Nephron progenitor cell (in vitro differentiated cells): ENCODE results near the gene DRD3.

Experiments
- DNase-seq: peaks from one replicate; pipeline ENCODE4 v3.0.0; 2021
- H3K27ac Mint-ChIP-seq: 2 replicates; pipeline ENCODE4 v1.8.0; 2021; ENCODE audit warnings: mild to moderate bottlenecking, moderate library complexity, mixed read lengths
- H3K27me3 Mint-ChIP-seq: 2 replicates; pipeline ENCODE4 v1.8.0; 2021; ENCODE audit warnings: mild to moderate bottlenecking, low read depth, mixed read lengths; ENCODE audit not compliant: poor library complexity
- H3K36me3 Mint-ChIP-seq: 2 replicates; pipeline ENCODE4 v1.8.0; 2021; ENCODE audit warnings: low read depth, mixed read lengths
- H3K4me1 Mint-ChIP-seq: 2 replicates; pipeline ENCODE4 v1.8.0; 2021; ENCODE audit warnings: mixed read lengths
- H3K4me3 Mint-ChIP-seq: 2 replicates; pipeline ENCODE4 v1.8.0; 2021; ENCODE audit warnings: mild to moderate bottlenecking, moderate library complexity, mixed read lengths
- H3K9me3 Mint-ChIP-seq: 2 replicates; pipeline ENCODE4 v1.8.0; 2021; ENCODE audit warnings: mild to moderate bottlenecking, moderate library complexity, mixed read lengths
- CTCF ChIP-seq: fragments of 200-600 bp; sonication (generic); IDR thresholded peaks from 2 replicates; pipeline ENCODE4 v1.5.0; 2021; ENCODE audit warnings: antibody characterized with exemption

Gene DRD3

DNA sequence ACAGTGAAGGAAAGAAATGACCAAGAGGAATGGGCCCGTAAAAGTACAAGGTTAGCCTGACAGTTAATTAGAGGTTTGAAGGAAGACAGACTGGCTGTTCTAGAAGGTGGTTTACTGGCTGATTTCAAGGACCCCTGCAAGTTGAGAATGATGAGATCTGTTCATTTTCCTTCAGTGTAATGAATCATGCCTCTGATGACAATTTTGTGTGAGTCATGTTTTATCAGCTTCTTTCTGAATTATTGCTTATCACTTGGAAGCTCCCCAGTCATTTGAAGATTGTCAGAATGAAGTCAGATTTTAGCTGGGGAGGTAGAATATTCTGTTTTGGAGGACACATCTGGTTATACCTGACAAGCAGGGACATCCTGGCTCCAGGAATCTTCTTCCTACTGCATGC is 50.6 kb downstream of the DRD3 start:
- DNase-seq, result no peak
- Mint-ChIP-seq H3K4me1 (no peaks in the 10 kb centered on the region), H3K27me3 (peaks cover 6% of the 10 kb centered on the region), H3K9me3 (no peaks in the 10 kb centered on the region), H3K36me3 (no peaks in the 10 kb centered on the region), H3K4me3 (no peak overlapping the region), H3K27ac (no peak overlapping the region)
- TF ChIP-seq CTCF, result no peak

DNA sequence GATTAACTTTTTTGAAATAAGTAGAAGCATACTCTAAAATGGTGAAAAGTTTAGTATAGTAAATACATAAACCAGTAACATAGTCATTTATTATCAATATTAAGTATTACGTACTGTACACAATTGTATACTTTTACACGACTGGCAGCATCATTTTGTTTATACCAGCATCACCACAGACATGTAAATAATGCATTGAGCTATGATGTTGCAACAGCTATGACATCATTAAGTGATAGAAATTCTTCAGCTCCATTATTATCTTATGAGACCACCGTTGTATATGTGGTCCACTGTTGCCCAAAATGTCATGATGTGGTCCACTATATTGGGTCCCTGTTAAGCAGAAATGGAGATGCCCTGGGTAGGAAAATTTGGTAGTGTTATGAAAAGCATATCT is 51.3 kb downstream of the DRD3 start:
- H3K27ac Mint-ChIP-seq, result no peak overlapping the region
- DNase-seq, result no peak
- TF ChIP-seq CTCF, result no peak

GRCh38 chr3:114126461-114126860 is 52.4 kb downstream of the DRD3 start:
- no peaks in the 10 kb centered on the region for H3K36me3 Mint-ChIP-seq
- peaks cover 6% of the 10 kb centered on the region for H3K27me3 Mint-ChIP-seq
- TF ChIP-seq CTCF, result no peak
- DNase-seq, result no peak
- H3K4me1 Mint-ChIP-seq, result no peaks in the 10 kb centered on the region
- H3K27ac Mint-ChIP-seq, result no peak overlapping the region
- no peak overlapping the region for H3K4me3 Mint-ChIP-seq
- no peaks in the 10 kb centered on the region for H3K9me3 Mint-ChIP-seq

More for the DNA sequence above, 51.3 kb downstream of the DRD3 start:
- no peaks in the 10 kb centered on the region for H3K36me3 Mint-ChIP-seq
- H3K9me3 Mint-ChIP-seq, result no peaks in the 10 kb centered on the region
- no peak overlapping the region for H3K4me3 Mint-ChIP-seq
- H3K27me3 Mint-ChIP-seq, result peaks cover 6% of the 10 kb centered on the region
- no peaks in the 10 kb centered on the region for H3K4me1 Mint-ChIP-seq

- H3K4me1 Mint-ChIP-seq, result no peaks in the 10 kb centered on the region
- peaks cover 6% of the 10 kb centered on the region for H3K27me3 Mint-ChIP-seq
- H3K27ac Mint-ChIP-seq, result no peak overlapping the region
- H3K36me3 Mint-ChIP-seq, result no peaks in the 10 kb centered on the region
- no peaks in the 10 kb centered on the region for H3K9me3 Mint-ChIP-seq
- no peak overlapping the region for H3K4me3 Mint-ChIP-seq
- TF ChIP-seq CTCF, result no peak
- DNase-seq, result no peak
Observed at GRCh38 chr3:114122027-114122709, 56.7 kb downstream of the DRD3 start.

DNA sequence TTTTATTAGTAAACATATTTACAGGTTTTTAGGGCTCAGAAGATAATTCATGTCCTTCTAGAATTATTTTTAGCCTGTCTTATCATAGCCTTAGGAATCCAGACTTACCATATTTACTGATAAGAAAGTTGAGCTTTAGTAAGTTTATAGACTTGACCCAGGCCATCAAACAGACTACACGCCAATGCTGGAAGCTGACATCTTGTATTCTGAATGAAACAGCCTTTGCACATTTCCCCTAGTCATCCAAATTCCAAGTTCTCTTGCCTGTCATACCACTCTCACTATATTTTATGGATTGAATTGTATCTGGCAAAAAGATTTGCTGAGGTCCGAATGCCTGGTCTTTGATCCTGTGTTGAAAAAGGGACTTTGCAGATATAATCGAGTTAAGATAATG is 58.6 kb downstream of the DRD3 start:
- Mint-ChIP-seq H3K36me3 (no peaks in the 10 kb centered on the region), H3K4me3 (no peak overlapping the region), H3K4me1 (no peaks in the 10 kb centered on the region), H3K9me3 (no peaks in the 10 kb centered on the region), H3K27ac (no peak overlapping the region), H3K27me3 (peaks cover 6% of the 10 kb centered on the region)
- no peak for DNase-seq
- TF ChIP-seq CTCF, result no peak

DNA sequence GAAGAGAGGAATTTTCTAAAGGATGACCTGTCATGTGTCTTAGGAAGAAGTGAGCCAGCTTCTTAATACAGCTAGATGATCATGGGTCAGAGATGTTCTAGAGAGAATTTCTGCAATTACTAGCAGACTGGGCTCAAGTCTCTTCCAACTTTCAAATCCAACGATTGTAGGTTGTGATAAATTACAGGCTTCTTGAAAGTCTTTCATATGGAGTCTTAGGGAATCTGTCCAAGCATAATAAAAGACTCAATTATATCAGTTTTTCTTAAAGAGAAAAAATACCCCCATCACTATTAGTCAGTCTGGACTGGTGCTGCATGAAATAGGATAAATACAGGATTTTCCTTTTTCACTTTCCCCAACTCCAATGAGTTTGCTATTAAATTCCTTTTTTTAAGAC is 59.1 kb downstream of the DRD3 start:
- Mint-ChIP-seq H3K4me1 (no peaks in the 10 kb centered on the region), H3K27me3 (peaks cover 6% of the 10 kb centered on the region), H3K36me3 (no peaks in the 10 kb centered on the region), H3K4me3 (no peak overlapping the region), H3K27ac (no peak overlapping the region), H3K9me3 (no peaks in the 10 kb centered on the region)
- no peak for TF ChIP-seq CTCF
- DNase-seq, result no peak
